HG03066 (cell line): ENCODE measurements around the gene KCTD12.

Experiments used
- ATAC-seq: cut with Tn5 transposase; IDR thresholded peaks from one replicate; pipeline ENCODE4 v1.9.1; 2021; ENCODE audit warnings: low read depth; ENCODE audit not compliant: unreplicated experiment

KCTD12 gene

DNA sequence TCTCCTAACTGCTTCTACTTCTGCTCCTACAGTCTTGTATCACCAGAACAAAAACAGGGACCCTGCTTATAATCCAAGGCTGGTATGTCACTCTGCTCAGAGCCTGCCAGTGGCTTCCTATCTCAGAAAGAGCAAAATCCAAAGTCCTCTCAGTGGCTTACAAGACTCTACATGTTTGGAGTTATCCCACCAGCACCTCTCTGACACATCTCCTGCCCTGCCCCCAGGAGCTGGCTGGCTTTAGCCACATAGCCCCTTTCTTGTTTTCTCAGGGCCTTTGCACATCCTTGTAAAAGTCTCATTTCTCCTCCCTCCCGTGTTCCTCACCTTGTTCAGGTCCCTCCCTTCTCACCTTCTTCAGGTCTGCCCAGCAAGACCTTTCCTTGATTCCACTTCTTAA is 2.2 kb upstream of the KCTD12 start:
- no peak for ATAC-seq

DNA sequence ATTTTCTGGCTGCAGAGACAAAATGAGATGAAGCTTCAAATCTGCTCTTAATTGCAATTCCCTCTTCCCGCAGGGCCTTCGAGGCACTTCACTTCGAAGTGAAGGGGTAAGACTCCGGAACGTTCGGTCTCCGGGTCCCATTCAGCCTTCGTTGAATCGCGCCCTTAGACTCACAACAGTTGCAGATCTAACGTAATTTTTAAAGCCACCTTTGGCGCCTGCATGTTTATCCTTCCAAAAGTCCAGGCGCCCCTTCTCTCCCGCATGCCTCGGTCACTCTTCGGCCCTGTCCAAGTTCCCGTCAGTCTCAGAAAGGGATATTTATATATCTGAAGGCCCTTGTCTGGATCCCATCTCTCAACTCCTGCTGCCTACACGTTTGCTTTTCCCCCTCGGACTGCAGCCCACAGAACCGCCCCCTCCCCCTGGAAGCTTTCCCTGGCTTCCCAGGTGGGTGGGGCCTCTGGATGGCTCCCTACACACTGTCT is 915 bp upstream of the KCTD12 start:
- no peak for ATAC-seq

DNA sequence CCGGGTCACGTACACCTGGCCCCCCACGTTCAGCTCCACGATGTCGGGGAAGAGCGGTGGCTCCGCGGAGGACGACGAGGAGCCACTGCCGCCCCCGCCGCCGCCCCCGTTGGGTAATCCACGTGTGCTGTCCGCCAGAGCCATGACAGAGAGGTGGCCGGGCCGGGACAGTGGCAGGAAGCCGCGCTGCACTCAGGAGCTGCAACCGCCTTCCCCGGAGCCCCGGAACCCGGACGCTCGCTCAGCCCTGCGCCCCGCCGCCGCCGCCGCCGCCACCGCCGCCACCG is 257 bp downstream of the KCTD12 start:
- no peak for ATAC-seq

DNA sequence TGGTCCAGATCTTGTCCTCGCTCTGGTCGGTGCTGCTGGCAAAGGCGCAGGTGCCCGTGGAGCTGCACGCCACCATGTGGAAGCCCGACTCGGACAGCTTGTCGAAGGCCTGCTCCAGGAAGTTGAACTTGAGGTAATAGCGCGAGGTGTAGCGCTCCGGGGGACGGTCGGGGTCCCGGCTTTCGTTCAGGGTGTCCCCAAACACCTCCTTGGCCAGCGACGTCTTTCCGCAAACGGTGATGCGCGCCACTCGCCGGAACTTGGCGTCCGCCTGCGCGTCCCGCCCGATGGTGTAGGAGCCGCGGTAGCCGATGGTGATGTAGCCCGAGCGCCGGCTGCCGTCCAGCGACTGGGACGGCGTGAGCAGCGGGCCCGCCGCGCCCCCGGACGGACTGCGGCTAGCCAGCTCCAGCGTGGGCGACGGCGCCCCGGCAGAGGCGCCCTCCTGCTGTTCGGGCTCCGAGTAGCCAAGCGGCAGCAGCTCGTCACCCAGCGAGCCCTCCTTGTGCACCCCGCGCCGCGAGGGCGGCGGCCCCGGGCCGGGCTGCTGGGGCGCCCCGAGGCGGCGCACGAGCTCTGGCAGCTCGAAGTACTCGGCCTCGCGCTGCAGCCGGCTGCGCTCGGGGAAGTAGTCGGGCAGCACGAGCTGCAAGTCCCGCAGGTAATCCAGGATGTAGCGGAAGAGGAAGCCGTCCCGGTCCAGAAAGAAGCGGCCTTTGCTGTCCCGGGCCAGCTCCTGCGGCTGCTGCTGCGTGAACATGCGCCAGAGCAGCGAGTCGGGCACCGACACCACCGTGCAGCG is 801 bp downstream of the KCTD12 start:
- ATAC-seq: peak; percentile 37

DNA sequence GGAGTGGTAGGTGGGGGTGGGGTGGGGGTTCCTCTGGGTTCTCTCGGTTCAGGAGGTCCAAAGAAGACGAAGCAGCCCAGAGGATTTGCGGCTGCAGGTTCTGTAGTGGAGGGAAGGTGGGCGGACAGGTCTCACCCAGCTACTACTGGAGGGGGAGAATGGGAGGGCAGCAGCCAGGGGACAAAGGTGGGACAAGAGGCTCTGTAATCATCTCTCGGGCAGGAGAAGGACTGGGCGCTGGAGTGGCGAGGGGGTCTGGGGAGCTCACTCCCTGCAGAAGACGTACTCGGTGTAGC is 1.4 kb downstream of the KCTD12 start:
- no peak for ATAC-seq

DNA sequence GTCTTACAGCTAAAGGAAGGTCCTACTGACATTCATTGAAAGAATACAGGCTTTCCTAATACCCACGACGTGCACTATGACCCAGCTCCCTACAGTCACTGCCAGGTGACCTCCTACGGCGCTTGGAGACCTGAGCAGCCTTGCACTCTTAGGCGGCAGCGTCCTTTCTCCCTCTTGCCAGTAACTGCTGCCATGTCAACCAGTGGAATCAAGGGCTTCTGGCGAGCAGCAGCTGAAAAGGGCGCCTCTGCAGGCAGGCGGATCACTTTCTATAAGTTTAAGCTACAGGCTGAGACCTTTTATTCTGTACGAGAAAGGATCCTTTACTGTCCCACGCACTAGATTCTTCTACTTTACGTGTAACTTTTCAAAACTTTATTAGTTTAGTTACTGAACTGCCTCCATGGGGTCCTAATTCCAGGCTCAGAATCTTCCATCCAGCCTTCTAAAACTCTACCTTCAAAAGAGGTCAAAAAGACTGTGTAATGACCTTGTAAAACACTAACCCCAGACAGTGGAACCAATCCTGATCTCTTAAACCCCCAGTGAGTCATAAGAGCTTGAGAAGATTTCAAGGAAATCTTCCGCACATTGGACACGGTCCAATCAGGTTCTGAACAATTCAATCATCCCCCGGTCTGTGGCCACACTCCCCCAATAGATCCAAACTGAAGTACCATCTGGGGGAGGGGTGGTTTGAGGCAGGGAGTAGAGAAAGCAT is 1.9 kb downstream of the KCTD12 start:
- no peak for ATAC-seq

DNA sequence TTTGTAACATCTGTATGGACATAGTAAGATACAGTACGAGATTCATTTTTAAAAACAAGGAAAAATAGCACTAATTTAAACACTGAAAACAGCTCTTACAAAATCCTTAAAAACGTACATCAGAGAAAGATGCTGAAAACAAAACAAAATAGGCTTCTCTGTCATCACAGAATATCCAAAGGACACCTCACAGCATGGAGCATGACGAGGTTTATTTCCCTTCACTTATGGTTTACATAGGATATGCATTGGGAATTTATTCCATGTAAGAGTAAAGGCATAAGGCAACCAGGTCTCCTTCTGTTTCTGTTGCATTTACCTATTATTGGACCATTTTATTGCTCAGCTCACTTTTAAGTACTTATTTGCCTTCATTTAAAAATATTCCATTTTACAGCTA is 3.0 kb downstream of the KCTD12 start:
- no peak for ATAC-seq

DNA sequence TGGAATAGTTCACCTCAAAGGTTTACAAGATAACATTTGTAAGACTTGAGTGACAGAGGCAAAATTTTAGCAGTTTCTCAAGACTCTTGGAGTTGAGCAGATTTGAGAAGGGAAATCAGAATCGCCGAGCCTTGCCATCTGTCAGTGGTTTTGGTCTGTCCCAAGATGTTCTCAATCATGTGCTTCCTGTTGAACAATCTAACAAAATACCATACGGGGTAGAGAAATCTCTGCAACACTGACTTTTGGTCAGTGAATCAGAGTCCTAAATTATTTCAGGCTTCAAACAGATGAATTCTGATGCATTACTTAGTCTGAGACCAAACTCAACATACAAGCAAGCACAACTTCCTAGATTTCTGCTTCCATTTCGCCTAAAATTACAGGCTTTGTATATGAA is 3.8 kb downstream of the KCTD12 start:
- ATAC-seq: no peak

DNA sequence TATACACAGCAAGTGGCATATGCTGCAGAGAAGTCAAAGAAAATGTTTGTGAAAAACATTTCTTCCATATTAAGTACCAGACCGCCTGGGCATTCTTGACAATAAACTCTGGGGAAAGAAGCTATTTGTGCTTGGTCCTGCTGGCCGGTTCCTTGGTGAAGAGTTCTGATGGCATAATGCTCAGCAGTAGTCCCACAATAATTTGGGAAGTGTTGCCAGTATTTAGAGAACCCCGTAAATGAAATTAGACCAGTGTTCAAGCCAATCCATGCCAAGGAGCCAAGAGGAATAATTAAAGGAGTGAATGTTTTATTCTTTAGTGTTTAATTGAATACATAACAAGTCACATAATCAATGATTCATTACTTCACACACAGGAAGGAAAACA is 6.3 kb downstream of the KCTD12 start:
- ATAC-seq: peak; percentile 22

DNA sequence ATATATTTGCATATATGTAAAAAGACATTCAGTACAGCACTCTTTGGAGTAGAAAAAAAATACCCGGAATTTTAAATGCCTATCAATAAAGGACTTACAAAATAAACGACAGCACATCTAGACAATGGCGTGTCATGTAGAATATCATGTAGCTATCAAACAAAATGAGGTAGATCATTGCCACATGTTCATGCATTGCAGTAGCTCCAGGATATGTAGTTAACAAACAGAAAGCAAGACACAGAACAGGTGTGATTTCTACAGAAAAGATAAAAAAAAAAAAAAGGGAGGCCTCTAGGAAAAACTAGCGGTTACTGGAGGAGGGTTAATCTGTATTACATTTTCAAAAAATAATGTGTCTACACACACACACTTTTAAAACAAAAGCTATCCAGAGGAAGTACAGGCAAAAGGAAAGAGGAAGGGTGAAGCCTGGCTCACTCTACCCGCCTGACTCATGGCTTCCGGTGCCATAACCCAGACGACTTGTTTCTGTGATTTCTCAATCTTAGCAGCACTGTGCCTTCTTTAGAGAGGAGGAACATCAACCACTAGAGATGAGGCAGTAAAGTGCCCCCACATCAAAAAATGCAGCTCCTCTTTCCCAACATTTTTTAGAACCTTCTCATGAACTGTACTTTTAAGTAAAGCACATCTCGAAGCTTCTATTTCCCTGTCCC is 6.9 kb downstream of the KCTD12 start:
- ATAC-seq: peak; percentile 94

DNA sequence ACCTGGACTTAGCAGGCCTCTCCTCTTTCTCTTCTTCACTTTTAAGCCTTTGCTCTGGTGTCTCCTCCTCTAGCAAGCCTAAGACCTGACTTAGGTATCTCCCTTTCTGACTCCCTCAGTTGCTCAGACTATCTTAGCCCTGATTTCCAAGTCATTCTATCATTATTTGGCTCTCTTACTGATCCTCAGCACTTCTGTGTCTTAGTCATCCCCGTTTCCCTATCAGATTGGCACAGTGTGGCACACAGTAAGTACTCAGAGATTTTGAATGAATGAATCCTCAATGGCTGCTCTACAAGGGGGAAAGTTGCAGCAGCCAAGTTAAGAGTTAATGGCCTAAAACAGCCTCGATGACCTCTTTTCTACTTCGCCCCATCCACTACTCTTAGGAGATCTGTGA is 8.2 kb downstream of the KCTD12 start:
- no peak for ATAC-seq

DNA sequence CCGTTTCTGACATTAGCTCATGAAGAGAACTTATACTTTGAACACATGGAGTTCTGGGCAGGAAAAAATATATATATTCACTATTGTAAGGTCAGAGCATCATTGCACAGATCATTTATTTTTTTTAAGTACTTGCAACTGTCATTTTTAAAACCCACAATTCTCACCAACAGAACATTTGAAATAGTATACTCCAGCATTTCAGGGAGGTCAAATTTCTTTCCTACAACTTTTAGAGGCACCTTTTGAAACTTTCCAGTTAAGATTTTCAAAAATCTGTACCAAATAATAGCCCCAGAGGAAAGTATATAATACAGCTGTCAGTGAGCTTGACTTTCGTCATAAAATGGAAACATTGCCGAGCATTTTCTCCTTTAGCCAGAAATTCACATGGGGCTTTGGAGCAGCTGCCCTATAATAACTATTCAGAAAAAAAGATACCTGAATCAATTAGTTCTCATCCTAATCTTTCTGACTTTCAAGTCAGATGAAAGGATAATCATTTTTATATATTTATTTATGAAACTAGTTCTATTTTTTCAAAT is 10.9 kb downstream of the KCTD12 start:
- ATAC-seq: no peak

DNA sequence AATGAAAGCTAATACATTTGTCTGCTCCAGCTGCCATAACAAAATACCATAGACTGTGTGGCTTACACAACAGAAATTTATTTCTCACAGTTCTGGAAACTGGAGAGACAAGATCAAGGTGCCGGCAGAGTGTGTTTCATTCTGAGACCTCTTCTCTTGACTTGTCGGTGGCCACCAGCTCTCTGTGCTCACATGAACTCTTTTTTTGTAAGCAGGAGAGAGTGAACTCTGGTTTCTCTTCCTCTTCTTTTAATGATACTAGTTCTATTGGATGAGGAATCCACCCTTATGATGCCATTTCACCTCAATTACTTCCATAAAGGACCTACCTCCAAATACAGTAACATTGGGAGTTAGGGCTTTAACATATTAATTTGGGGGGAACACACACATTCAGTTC is 11.7 kb downstream of the KCTD12 start:
- peak; percentile 83 for ATAC-seq

DNA sequence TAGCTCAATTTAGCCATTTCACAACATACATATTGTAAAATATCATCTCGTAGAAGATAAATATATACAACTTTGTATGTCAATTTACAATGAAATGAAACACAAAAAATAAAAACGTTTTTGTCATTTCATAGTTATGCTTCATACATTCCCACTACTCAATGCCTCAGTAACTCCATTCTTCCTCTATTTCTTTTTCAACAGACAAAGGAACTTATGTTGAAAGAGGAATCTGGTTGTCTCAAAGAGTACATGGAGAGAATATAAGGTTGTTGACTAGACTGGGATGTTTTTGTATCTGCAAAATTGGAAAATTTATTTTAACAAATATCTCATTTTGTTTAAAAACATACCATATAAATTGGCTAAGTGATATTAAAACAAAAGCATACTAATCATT is 12.8 kb downstream of the KCTD12 start:
- ATAC-seq: no peak

DNA sequence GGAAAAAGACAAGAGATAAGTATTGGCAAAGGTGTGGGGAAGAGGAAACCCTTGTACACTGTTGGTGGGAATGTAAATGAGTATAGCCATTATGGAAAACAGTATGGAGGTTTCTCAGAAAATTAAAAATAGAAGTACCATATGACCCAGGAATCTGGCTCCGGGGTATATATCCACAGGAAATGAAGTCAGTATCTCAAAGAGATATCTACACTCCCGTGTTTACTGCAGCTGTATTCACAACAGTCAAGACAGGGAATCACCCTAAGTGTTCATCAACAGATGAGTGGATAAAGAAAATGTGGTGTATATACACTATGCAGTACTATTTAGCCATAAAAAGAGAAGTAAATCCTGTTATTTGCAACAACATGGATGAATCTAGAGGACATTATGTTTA is 13.5 kb downstream of the KCTD12 start:
- ATAC-seq: no peak

DNA sequence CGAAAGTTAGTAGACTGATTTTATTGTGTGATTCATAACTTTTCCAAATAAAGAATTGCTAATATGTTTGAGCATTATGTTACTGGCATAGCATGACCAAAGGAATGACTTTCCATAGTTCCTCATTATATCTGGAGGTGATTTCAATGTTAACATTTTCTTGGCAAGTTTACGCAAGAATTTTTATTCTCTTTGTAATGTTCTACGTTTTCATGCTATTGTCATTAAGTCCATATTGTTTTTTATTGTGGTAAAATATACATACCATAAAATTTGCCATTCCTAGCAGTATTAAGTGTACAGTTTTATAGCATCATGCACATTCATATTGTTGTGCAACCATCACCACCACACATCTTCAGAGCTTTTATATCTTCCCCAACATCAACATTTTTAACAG is 14.8 kb downstream of the KCTD12 start:
- ATAC-seq: no peak

DNA sequence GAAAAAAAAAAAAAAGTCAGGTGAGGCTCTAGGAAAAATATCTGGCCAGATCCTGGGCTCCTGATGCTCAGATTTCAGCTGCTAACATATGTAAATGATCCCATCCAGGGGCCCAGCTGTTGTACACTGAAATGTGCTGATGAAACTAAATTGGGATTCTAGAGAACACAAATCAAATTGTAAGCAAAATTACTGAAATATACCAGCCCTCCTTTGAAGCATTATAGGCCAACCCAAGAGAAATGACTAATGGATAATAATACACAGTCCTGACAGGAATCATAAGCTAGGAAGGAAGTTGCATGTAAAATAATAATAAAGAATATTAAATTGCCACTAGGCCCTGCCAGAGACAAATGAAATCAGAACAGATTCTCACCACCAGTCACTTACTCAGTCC is 17.8 kb downstream of the KCTD12 start:
- no peak for ATAC-seq

DNA sequence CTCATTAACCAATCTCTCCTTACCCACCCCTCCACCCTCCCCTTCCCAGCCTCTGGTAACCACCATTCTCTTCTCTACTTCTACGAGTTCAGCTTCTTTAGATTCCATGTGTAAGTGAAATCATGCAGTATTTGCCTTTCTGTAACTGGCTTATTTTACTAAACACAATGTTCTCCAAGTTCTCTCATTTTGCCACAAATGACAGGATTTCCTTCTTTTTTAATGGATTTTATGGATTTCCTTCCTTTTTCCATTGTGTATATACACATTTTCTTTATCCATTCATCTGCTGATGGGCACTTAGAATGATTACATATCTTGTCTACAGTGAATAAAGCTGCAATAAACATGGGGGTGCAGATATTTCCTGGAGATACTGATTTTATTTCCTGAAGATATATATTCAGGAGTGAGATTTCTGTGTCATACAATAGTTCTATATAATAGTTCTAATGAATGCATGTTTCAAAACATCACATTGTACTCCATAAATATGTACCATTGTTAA is 20.2 kb downstream of the KCTD12 start:
- no peak for ATAC-seq

DNA sequence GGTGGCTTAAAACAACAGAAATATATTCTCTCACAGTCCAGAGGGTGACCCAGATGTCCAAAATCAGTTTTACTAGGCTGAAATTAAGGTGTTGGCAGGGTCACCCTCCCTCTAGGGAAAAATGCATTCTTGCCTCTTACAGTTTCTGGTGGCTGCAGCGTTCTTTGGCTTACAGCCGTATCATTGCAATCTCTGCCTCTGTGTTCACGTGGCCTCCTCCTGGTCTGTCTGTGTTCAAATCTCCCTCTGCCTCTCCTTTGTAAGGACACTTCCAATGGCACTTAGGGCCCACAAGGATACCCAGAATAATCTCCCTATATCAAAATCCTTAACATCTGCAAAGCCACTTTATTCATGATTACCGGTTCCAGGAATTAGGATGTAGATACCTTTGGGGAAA is 21.1 kb downstream of the KCTD12 start:
- ATAC-seq: no peak

DNA sequence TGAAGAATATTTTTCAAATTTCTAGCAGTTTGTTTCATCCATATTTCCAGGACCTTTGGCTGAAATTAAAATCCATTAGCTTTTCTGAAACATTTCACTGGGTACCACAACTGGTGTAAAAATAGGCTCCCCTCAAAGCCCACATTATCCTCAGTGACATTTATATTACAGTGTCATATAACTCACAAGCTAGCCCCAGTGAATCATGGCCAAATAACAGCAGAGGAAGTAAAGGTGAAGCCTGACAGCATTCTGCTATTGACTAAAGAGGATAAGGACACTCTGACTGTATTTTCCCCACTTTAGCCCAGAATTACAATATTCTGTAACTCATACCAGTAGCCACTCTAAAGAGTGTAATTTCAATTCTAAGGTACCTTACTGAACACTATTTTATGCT is 21.9 kb downstream of the KCTD12 start:
- ATAC-seq: no peak

DNA sequence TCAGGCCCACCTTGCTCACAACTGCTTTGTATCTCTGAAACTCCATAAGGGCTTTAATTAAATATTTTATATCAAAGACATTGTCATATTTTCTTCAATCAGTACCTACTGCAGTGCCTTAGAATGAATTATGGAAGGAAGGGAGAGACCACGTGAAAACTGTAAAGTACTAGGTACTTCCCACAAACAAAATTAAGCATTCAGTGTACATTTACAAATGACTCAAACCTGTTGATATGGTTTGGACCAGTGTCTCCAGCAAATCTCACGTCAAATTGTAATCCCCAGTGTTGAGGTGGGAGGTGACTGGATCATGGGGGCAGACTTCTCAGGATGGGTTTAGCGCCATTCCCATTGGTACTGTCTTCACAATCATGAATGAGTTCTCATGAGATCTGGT is 23.2 kb downstream of the KCTD12 start:
- no peak for ATAC-seq

DNA sequence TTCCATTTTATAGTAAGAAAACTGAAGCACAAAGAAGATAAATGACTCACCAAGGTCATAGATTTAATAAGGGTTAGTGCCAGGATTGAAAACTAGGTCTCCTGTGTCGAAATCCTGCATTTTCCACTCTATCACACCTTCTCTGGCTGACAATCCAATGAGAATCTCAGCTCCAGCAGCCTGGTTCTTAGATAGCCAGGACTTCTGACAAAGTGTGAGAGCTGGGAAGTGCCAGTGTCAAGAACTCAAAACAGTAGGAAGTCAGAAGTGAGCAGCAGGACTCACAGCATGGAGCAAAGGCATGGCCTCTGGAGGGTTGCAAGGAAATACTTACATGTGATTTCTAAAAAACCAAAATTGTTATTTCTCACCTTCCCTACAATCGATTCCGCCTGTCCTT is 24.3 kb downstream of the KCTD12 start:
- no peak for ATAC-seq
